ENCODE results near the gene PHF19. TPM values are rescaled to one million over a fixed set of nuclear protein-coding genes. Genes with fewer than 3 reads are reported as not detected.
A peak's percentile ranks its signal among the peaks of the same experiment; 100 is the strongest.

The PHF19 gene
- total RNA-seq, 1 donor from 2014 or later = 55.3 TPM

DNA sequence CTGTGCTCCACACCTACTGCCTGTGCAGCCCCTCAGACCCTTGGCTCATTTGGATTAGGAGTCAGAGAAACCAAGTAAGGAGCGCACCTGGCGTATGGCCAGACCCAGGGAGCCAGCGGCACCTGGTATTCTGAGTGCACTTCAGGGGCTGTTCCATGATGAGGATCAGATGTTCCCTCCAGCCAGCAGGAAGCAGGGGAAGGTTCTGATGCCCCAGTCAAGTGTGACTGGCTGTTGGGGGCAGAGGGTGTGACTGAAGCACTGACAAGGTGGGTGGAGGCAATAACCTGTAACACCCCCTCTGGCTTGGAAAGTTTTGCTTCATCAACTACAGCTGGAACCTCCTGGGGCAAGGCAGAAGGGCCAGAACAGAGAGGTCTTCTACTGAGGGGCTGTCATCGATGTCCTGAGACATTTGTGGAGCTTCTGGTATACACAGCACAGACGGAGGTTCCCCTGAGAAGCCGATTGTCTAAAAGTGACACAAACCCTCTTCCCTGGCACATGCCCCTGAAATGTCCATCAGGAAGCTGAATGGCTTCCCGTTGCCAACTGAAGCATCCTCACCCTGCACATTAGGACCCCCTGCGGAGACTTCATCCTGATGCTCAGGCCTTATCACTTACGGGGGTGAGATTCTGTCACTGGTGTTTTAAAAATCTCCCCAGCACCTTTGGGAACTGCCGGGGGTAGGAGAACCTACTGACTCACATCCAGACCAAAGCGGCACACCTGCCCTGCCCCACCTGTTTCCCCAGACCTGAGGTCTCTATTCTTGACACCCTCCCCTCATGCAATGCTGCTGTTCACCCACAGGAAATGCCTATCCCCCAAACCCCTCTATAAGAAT is 28.6 kb upstream of the PHF19 start:
- intact Hi-C loops (cut with micrococcal nuclease) = no loop called here
- ChIA-PET CTCF (no interaction called here), POLR2A (interaction anchor here (1.0 to 8.3 kb wide), 7 partner anchors 11 to 39 kb away, joined by 3 to 61 read pairs (median 9); partner anchors contain the start of gene TRAF1)
- peak overlapping the region; percentile 19 for H3K4me3 Mint-ChIP-seq
- no peaks in the 10 kb centered on the region for H3K27me3 Mint-ChIP-seq
- ATAC-seq (ENCODE audit: low read depth) (peak; percentile 10), DNase-seq (no peak)
- H3K9me3 Mint-ChIP-seq = no peaks in the 10 kb centered on the region
- peaks cover 88% of the 10 kb centered on the region for H3K36me3 Mint-ChIP-seq (ENCODE audit: low read depth)
- H3K27ac Mint-ChIP-seq = peak overlapping the region; percentile 63
- TF ChIP-seq, protein P1, sequence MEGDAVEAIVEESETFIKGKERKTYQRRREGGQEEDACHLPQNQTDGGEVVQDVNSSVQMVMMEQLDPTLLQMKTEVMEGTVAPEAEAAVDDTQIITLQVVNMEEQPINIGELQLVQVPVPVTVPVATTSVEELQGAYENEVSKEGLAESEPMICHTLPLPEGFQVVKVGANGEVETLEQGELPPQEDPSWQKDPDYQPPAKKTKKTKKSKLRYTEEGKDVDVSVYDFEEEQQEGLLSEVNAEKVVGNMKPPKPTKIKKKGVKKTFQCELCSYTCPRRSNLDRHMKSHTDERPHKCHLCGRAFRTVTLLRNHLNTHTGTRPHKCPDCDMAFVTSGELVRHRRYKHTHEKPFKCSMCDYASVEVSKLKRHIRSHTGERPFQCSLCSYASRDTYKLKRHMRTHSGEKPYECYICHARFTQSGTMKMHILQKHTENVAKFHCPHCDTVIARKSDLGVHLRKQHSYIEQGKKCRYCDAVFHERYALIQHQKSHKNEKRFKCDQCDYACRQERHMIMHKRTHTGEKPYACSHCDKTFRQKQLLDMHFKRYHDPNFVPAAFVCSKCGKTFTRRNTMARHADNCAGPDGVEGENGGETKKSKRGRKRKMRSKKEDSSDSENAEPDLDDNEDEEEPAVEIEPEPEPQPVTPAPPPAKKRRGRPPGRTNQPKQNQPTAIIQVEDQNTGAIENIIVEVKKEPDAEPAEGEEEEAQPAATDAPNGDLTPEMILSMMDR (IDR thresholded peaks at IDR 0.05) = no peak
- H3K4me1 Mint-ChIP-seq = peaks cover 76% of the 10 kb centered on the region

DNA sequence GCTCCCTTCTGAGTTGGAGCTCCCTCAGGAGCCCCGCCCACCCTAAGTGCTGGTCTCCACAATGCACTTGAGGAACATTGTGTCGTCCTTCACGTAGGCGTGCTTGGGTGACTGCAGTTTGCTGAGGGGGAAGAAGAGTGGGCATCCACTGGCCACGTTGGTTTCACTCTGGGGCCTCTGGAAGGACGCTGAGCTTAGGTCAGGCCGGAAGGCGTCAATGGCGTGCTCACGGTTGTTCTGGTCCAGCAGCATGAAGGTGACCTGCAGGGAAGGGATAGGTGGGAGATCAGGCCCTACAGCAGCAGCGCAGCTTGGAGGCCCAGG is 28.0 kb upstream of the PHF19 start:
- H3K9me3 Mint-ChIP-seq = no peaks in the 10 kb centered on the region
- POLR2A ChIA-PET = interaction anchor here (1.0 to 8.3 kb wide), 6 partner anchors 11 to 27 kb away, joined by 3 to 61 read pairs (median 10); partner anchors contain the start of gene TRAF1
- TF ChIP-seq, protein P1 (IDR thresholded peaks at IDR 0.05) = no peak
- H3K36me3 Mint-ChIP-seq (ENCODE audit: low read depth) = peaks cover 87% of the 10 kb centered on the region
- peak overlapping the region; percentile 63 for H3K27ac Mint-ChIP-seq
- intact Hi-C loops (cut with micrococcal nuclease) = loop anchor here (1.0 kb wide), 1 partner anchor 31 kb away; no protein-coding TSS in a partner anchor
- no peak overlapping the region for H3K4me3 Mint-ChIP-seq
- no peaks in the 10 kb centered on the region for H3K27me3 Mint-ChIP-seq
- CTCF ChIA-PET = no interaction called here
- peaks cover 70% of the 10 kb centered on the region for H3K4me1 Mint-ChIP-seq
- ATAC-seq (ENCODE audit: low read depth) (no peak), DNase-seq (no peak)

DNA sequence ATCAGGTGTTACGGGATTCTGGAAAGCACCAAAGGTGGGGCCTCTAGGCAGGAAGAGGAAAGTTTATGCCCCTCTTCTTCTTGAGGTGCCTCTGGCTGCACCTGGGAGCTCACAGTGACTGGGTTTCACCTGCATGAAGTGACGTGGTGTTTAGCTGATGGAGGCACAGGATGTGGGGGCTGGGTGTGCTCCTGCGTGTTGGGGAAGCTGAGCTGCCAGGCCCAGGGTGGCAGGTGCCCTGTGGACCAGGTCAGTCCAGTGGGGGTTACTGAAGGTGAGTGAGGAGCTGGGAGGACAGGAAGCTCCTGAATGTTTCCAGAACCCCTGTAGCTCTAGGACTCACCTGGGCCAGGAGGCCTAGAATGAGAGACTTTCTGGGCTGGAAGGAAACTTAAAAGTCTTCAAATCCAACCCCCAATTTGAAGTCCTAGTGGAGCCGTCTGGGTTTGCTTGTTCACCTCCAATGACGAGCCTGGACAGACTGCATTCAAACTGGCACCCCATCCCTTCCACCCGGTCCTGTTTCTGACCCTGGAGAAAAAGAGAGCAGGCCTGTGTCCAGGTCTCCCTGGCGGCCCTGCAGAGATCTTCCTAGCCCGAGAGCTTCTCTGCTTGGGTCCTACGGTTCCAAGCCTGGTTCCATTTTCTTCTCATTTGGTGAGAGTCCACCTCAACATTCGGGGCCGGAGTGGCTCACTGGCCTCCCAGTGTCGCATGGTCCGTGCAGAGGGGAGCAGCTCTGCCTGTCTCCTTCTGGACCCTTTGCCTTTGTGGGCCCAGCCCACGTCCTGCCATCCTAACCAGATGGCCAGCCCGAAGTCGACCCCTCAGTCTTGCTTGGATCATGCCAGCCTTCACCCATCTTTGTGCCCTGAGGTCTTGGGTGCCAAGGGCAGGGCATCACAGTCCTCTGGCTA is 27.3 kb upstream of the PHF19 start:
- peak overlapping the region; percentile 24 for H3K4me3 Mint-ChIP-seq
- peaks cover 68% of the 10 kb centered on the region for H3K4me1 Mint-ChIP-seq
- POLR2A ChIA-PET = interaction anchor here (0.6 to 8.3 kb wide), 11 partner anchors 12 to 162 kb away, joined by 3 to 61 read pairs (median 4); partner anchors contain the start of genes FBXW2, PHF19 and TRAF1
- ATAC-seq (ENCODE audit: low read depth) (peak; percentile 53), DNase-seq (no peak)
- H3K9me3 Mint-ChIP-seq = no peaks in the 10 kb centered on the region
- no peaks in the 10 kb centered on the region for H3K27me3 Mint-ChIP-seq
- peaks cover 82% of the 10 kb centered on the region for H3K36me3 Mint-ChIP-seq (ENCODE audit: low read depth)
- TF ChIP-seq, protein P1 (IDR thresholded peaks at IDR 0.05) = no peak
- intact Hi-C loops (cut with micrococcal nuclease) = loop anchor here (1.0 kb wide), 1 partner anchor 32 kb away; no protein-coding TSS in a partner anchor
- H3K27ac Mint-ChIP-seq = peak overlapping the region; percentile 74
- CTCF ChIA-PET = interaction anchor here (1.0 to 2.6 kb wide), 5 partner anchors 9 to 33 kb away, joined by 3 to 8 read pairs (median 4); no protein-coding TSS in a partner anchor

DNA sequence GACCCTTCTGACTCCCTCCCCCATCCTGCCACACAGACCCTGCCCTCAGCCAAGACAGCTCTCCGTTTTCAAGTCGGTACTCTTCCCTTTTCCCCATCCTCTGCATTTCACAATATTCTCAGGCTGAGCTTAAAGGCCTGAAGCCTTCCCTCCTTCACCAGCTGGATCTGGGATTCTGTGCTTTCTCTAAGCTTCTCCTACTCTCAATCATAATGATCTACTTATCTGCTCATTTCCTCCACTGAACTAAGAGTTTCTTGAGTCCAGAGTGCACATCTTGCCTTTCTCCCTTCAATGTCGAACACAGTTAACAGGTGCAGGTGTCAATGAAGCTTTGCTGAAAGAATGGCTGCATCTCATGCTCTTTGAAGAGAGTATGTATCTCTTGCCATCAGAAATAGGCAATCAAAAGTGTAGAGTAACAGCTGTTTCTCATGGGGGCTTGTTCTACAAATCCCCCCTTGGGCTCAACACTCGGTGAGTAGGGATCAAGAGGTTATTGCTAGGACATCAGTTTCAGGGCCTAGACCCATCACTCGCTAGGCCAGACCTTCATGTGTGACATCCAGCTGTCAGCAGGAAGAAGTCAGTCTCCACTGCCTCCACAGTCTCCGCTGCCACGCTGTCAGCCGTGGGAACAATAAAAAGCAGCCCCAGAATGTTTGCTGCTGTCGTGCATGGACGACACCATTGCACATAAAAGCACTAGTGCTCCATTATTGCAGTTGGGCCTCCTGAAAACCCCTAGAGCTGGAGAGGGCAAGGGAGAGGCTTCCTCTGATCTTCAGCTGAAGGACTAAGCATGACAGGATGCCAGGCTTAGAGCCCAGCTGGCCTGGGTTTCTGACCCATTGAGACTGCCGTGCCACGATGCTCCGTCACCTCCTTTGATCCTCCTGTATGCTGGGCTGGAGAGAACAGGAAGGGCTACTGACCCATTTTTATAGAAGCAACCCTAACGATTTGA is 25.9 kb upstream of the PHF19 start:
- no peak for DNase-seq
- intact Hi-C loops (cut with micrococcal nuclease) = no loop called here
- Mint-ChIP-seq H3K4me3 (no peak overlapping the region), H3K27me3 (no peaks in the 10 kb centered on the region), H3K36me3 (ENCODE audit: low read depth) (peaks cover 72% of the 10 kb centered on the region), H3K4me1 (peaks cover 63% of the 10 kb centered on the region), H3K27ac (peak overlapping the region; percentile 74), H3K9me3 (no peaks in the 10 kb centered on the region)
- TF ChIP-seq, protein P1 (IDR thresholded peaks at IDR 0.05) = no peak
- ChIA-PET CTCF (interaction anchor here (0.6 to 2.6 kb wide), 5 partner anchors 9 to 32 kb away, joined by 3 to 8 read pairs (median 3); no protein-coding TSS in a partner anchor), POLR2A (interaction anchor here (0.6 to 8.3 kb wide), 11 partner anchors 13 to 41 kb away, joined by 3 to 61 read pairs (median 3); no protein-coding TSS in a partner anchor)
- ATAC-seq (ENCODE audit: low read depth) = no peak

All from activated B cell treated with CpG ODN at 0.5 μM for 24 hours (primary cell).